Gastroesophageal sphincter (tissue), 4 donors: Measurements from ENCODE around the gene CD200R1L. TPM values are rescaled to one million over a fixed set of nuclear protein-coding genes. Genes with fewer than 3 reads are reported as not detected.
"Not testable (repeated sequence)": the region's sequence is repeated elsewhere in the genome, so short reads cannot be mapped to it uniquely, and the experiment has no call there.

Experiments used
- ATAC-seq: fragments of 150-250 bp; one replicate; pipeline ENCODE4 v1.9.1; 2016; ENCODE audit warnings: mild to moderate bottlenecking, moderate library complexity
- H3K27ac ChIP-seq, 4 donors: fragments of 200-600 bp; sonication (generic) in 3 of 4; 1 replicate in 3 of 4; 2 replicates in 1 of 4; pipeline ENCODE4 v1.5.1; 2016 to 2019
- H3K27me3 ChIP-seq: fragments of 200-600 bp; sonication (generic); one replicate; pipeline ENCODE4 v1.5.1; 2019
- H3K36me3 ChIP-seq, 2 donors: fragments of 200-600 bp; sonication (generic); one replicate each; pipeline ENCODE4 v1.5.1; 2019; ENCODE audit warnings: control low read depth in 1 of 2
- H3K4me1 ChIP-seq, 3 donors: fragments of 200-600 bp; sonication (generic); 1 replicate in 2 of 3; 2 replicates in 1 of 3; pipeline ENCODE4 v1.5.1; 2016 to 2019; ENCODE audit warnings: control low read depth in 2 of 3
- H3K4me3 ChIP-seq, 2 donors: fragments of 200-600 bp; sonication (generic); one replicate each; pipeline ENCODE4 v1.5.1; 2019; ENCODE audit warnings: mild to moderate bottlenecking in 1 of 2, moderate library complexity in 1 of 2
- H3K9me3 ChIP-seq, 3 donors: fragments of 200-600 bp; sonication (generic); one replicate each; pipeline ENCODE4 v1.5.1; 2017 to 2019; ENCODE audit warnings: control low read depth in 2 of 3
- CTCF ChIP-seq, 4 experiments: fragments of 200-600 bp in 2 of 4; fragments of 450-650 bp in 2 of 4; sonication (generic) in 1 of 4; IDR thresholded peaks; one replicate each; pipeline ENCODE4 v1.5.1; 2017 to 2019; ENCODE audit warnings: antibody characterized with exemption in 4 of 4, mild to moderate bottlenecking in 2 of 4, moderate library complexity in 2 of 4
- EP300 ChIP-seq: sonication (generic); formaldehyde crosslinking; IDR thresholded peaks from one replicate; pipeline ENCODE4 v1.6.1; 2017; ENCODE audit warnings: antibody characterized with exemption, mild to moderate bottlenecking
- POLR2A ChIP-seq, 2 donors: fragments of 450-650 bp; IDR thresholded peaks; one replicate each; pipeline ENCODE4 v1.6.1; 2017; ENCODE audit warnings: antibody characterized with exemption in 2 of 2, mild to moderate bottlenecking in 2 of 2, moderate library complexity in 1 of 2
- POLR2AphosphoS5 ChIP-seq: sonication (generic); formaldehyde crosslinking; IDR thresholded peaks from one replicate; pipeline ENCODE4 v1.6.1; 2017; ENCODE audit warnings: antibody characterized with exemption
- WGBS, 2 donors: methylation state at CpG; one replicate each; pipeline ENCODE4 v1.1.5; 2018; ENCODE audit warnings: low coverage in 1 of 2; 5-methylcytosine and 5-hydroxymethylcytosine counted together
- total RNA-seq, 4 donors: library from RNA; depleted of rRNA; stranded (reverse); fragments of >200 nt; gene quantifications; one replicate each; pipeline ENCODE4 v1.1.0, GENCODE V29; 2016

CD200R1L gene
- total RNA-seq, 4 donors from 2014 or later: not detected

GRCh38 chr3:112856537-112856936 is 9.9 kb upstream of the CD200R1L start:
- no peaks in the 10 kb centered on the region for H3K36me3 ChIP-seq
- no peak for TF ChIP-seq POLR2AphosphoS5
- H3K4me3 ChIP-seq: no peak overlapping the region
- H3K9me3 ChIP-seq: peaks cover 0 to 28% (median 0%) of the 10 kb centered on the region in 3 donors
- no peak overlapping the region for H3K27ac ChIP-seq
- no peaks in the 10 kb centered on the region for H3K27me3 ChIP-seq
- no peaks in the 10 kb centered on the region for H3K4me1 ChIP-seq
- ATAC-seq: no peak

- ATAC-seq: no peak
- Histone ChIP-seq H3K27me3 (no peaks in the 10 kb centered on the region), H3K4me1 (no peaks in the 10 kb centered on the region), H3K9me3 (peaks cover 0 to 34% (median 0%) of the 10 kb centered on the region in 3 donors), H3K4me3 (no peak overlapping the region), H3K27ac (no peak overlapping the region), H3K36me3 (no peaks in the 10 kb centered on the region)
- no peak for TF ChIP-seq CTCF (IDR thresholded peaks at IDR 0.05)
- no peak for TF ChIP-seq EP300
- no peak for TF ChIP-seq POLR2AphosphoS5
- TF ChIP-seq POLR2A (IDR thresholded peaks at IDR 0.05): no peak
These were observed 9.2 kb upstream of the CD200R1L start for GRCh38 chr3:112855883-112856282.

GRCh38 chr3:112855074-112855473 is 8.4 kb upstream of the CD200R1L start:
- not testable (repeated sequence) for H3K27me3 ChIP-seq, ATAC-seq, H3K4me3 ChIP-seq, H3K4me1 ChIP-seq, H3K36me3 ChIP-seq, H3K27ac ChIP-seq
- peaks cover 0 to 41% (median 0%) of the 10 kb centered on the region in 3 donors for H3K9me3 ChIP-seq
- 57 to 92% methylated on average over 3 of the region's 3 CpGs for WGBS, 2 donors

DNA sequence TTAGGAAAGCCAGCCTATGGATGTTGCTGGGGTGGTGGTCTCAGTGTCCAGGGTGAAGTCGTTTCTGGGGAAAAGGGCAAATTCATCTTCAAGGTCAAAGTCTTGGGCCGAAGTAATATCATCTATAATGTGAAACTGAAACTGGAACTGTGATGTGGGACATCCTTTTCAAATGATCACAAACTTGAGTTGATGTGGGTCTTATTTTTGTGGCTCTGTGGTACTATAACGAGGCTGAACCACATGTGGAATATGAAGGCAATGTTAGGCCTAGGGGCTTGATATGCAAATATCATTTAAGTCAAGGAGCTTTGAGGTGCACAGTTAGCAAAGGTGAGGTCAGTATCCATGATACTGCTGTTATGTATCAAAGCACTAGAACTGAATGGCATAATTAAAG is 1.5 kb upstream of the CD200R1L start:
- no peak for TF ChIP-seq POLR2AphosphoS5
- TF ChIP-seq CTCF (IDR thresholded peaks at IDR 0.05): no peak
- no peak for TF ChIP-seq EP300
- TF ChIP-seq POLR2A (IDR thresholded peaks at IDR 0.05): no peak
- H3K27ac ChIP-seq: no peak overlapping the region

GRCh38 chr3:112847692-112848091 is 1.0 kb upstream of the CD200R1L start:
- Histone ChIP-seq H3K9me3 (peaks cover 0 to 28% (median 0%) of the 10 kb centered on the region in 3 donors), H3K36me3 (no peaks in the 10 kb centered on the region), H3K4me3 (no peak overlapping the region), H3K27ac (no peak overlapping the region), H3K4me1 (no peaks in the 10 kb centered on the region), H3K27me3 (no peaks in the 10 kb centered on the region)
- TF ChIP-seq POLR2AphosphoS5 (no peak), POLR2A (IDR thresholded peaks at IDR 0.05) (no peak)
- 74 to 76% methylated on average over 3 of the region's 3 CpGs for WGBS, 2 donors
- ATAC-seq: no peak

More for the DNA sequence above, 1.5 kb upstream of the CD200R1L start:
- H3K36me3 ChIP-seq: no peaks in the 10 kb centered on the region
- WGBS, 2 donors: 28 to 55% methylated on average over 2 to 3 of the region's 3 CpGs
- no peak for ATAC-seq
- peaks cover 0 to 33% (median 0%) of the 10 kb centered on the region in 3 donors for H3K9me3 ChIP-seq
- H3K4me3 ChIP-seq: no peak overlapping the region
- H3K4me1 ChIP-seq: no peaks in the 10 kb centered on the region
- no peaks in the 10 kb centered on the region for H3K27me3 ChIP-seq

DNA sequence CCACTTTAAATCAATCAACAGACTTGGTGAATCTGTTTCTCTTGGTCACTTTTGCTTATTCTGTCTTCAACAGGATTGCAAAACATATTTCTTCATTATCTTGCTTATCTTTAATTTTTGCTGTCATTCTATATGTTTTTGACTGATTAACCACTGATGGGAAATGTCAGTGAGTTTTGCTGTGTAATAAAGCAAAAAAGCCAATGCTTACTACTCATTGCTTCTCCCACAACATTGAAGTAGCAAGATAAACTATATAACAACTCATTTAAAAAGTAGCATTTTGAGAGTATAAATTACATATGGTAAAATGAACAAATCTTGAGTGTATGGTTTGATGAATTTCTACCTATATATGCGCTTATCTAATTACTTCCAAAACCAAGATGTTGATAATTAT is 892 bp downstream of the CD200R1L start:
- Histone ChIP-seq H3K27me3 (no peaks in the 10 kb centered on the region), H3K36me3 (no peaks in the 10 kb centered on the region), H3K4me3 (no peak overlapping the region), H3K4me1 (no peaks in the 10 kb centered on the region), H3K27ac (no peak overlapping the region), H3K9me3 (peaks cover 0 to 9% (median 0%) of the 10 kb centered on the region in 3 donors)
- no peak for ATAC-seq
- TF ChIP-seq POLR2AphosphoS5: no peak
- no peak for TF ChIP-seq EP300
- no peak for TF ChIP-seq CTCF (IDR thresholded peaks at IDR 0.05)
- no peak for TF ChIP-seq POLR2A (IDR thresholded peaks at IDR 0.05)
- WGBS, 2 donors: 88 to 100% methylated on average over 1 of the region's 1 CpG

GRCh38 chr3:112829046-112829445 is 17.6 kb downstream of the CD200R1L start:
- Histone ChIP-seq H3K36me3 (no peaks in the 10 kb centered on the region), H3K4me1 (no peaks in the 10 kb centered on the region), H3K9me3 (no peaks in the 10 kb centered on the region), H3K27me3 (no peaks in the 10 kb centered on the region), H3K4me3 (no peak overlapping the region), H3K27ac (no peak overlapping the region)
- TF ChIP-seq EP300 (no peak), POLR2AphosphoS5 (no peak), POLR2A (IDR thresholded peaks at IDR 0.05) (no peak), CTCF (IDR thresholded peaks at IDR 0.05) (no peak)
- WGBS, 2 donors: 87 to 91% methylated on average over 2 to 4 of the region's 4 CpGs
- ATAC-seq: no peak
